Neural progenitor cell (in vitro differentiated cells): ENCODE results near the gene CENPL. TPM values are rescaled to one million over a fixed set of nuclear protein-coding genes. Genes with fewer than 3 reads are reported as not detected.

Experiments used
- DNase-seq: peaks from one replicate; pipeline ENCODE4 v3.0.0-alpha.2; 2016; ENCODE audit warnings: low spot score
- H2AFZ ChIP-seq: fragments of 200-600 bp; sonication (generic); replicated peaks from 2 replicates; pipeline ENCODE4 v1.6.1; 2016; ENCODE audit warnings: antibody characterized with exemption
- H3F3A ChIP-seq: fragments of 200-600 bp; sonication (generic); 2 replicates; pipeline ENCODE4 v1.6.1; 2016; ENCODE audit warnings: antibody characterized with exemption, low read depth
- H3K27ac ChIP-seq: fragments of 200-600 bp; sonication (generic); 2 replicates; pipeline ENCODE4 v1.5.1; 2016; ENCODE audit warnings: mild to moderate bottlenecking
- H3K27me3 ChIP-seq: fragments of 200-600 bp; sonication (generic); 2 replicates; pipeline ENCODE4 v1.6.1; 2016; ENCODE audit warnings: mild to moderate bottlenecking, moderate library complexity
- H3K36me3 ChIP-seq: fragments of 200-600 bp; sonication (generic); 2 replicates; pipeline ENCODE4 v1.5.1; 2016
- H3K4me1 ChIP-seq: fragments of 200-600 bp; sonication (generic); 2 replicates; pipeline ENCODE4 v1.6.1; 2016; ENCODE audit warnings: mixed run types
- H3K4me2 ChIP-seq: fragments of 200-600 bp; sonication (generic); 2 replicates; pipeline ENCODE4 v1.6.1; 2016
- H3K4me3 ChIP-seq: fragments of 200-600 bp; sonication (generic); 2 replicates; pipeline ENCODE4 v1.5.1; 2016
- H3K79me2 ChIP-seq: fragments of 200-600 bp; sonication (generic); 2 replicates; pipeline ENCODE4 v1.6.1; 2016; ENCODE audit warnings: low read depth
- H3K9ac ChIP-seq: fragments of 200-600 bp; sonication (generic); 2 replicates; pipeline ENCODE4 v1.6.1; 2016
- H3K9me3 ChIP-seq: fragments of 200-600 bp; sonication (generic); 2 replicates; pipeline ENCODE4 v1.5.1; 2016; ENCODE audit warnings: low read depth
- H4K20me1 ChIP-seq: fragments of 200-600 bp; sonication (generic); 2 replicates; pipeline ENCODE4 v1.6.1; 2016; ENCODE audit warnings: low read depth
- H3K27ac Mint-ChIP-seq: 3 replicates; pipeline ENCODE4 v1.8.0; 2021; ENCODE audit warnings: mixed read lengths
- H3K27me3 Mint-ChIP-seq: 2 replicates; pipeline ENCODE4 v1.8.0; 2022; ENCODE audit warnings: low read depth, mild to moderate bottlenecking, inconsistent platforms, moderate library complexity, mixed read lengths; ENCODE audit not compliant: insufficient read depth
- H3K36me3 Mint-ChIP-seq: 3 replicates; pipeline ENCODE4 v1.8.0; 2021; ENCODE audit warnings: mixed read lengths
- H3K4me1 Mint-ChIP-seq: 3 replicates; pipeline ENCODE4 v1.8.0; 2021; ENCODE audit warnings: mixed read lengths
- H3K4me3 Mint-ChIP-seq: 3 replicates; pipeline ENCODE4 v1.8.0; 2021; ENCODE audit warnings: mild to moderate bottlenecking, moderate library complexity, mixed read lengths
- H3K9me3 Mint-ChIP-seq: 3 replicates; pipeline ENCODE4 v1.8.0; 2020; ENCODE audit warnings: mixed read lengths
- CTCF ChIP-seq: fragments of 200-600 bp; sonication (generic); IDR thresholded peaks from 2 replicates; pipeline ENCODE4 v1.5.1; 2017; ENCODE audit warnings: antibody characterized with exemption, mild to moderate bottlenecking
- EZH2 ChIP-seq: fragments of 200-600 bp; sonication (generic); IDR thresholded peaks from 2 replicates; pipeline ENCODE4 v1.6.1; 2017; ENCODE audit warnings: antibody characterized with exemption, mild to moderate bottlenecking, moderate library complexity
- EZH2phosphoT487 ChIP-seq: fragments of 200-600 bp; sonication (generic); IDR thresholded peaks from 2 replicates; pipeline ENCODE4 v1.6.1; 2017; ENCODE audit warnings: antibody characterized with exemption
- small RNA-seq: library from RNA; depleted of rRNA; stranded (forward); fragments of <200 nt; gene quantifications from one replicate; pipeline ENCODE3, GENCODE V24; 2015
- total RNA-seq: library from RNA; depleted of rRNA; stranded (reverse); fragments of >200 nt; gene quantifications from 2 replicates; pipeline ENCODE4 v1.2.3, GENCODE V29; 2015; ENCODE audit warnings: low replicate concordance

The CENPL gene
- total RNA-seq, 1 donor from 2014 or later, result 33.4 TPM

GRCh38 chr1:173758980-173759379 lies 65.7 kb downstream of the CENPL start:
- peaks cover 64% of the 10 kb centered on the region for H3K36me3 Mint-ChIP-seq
- H3K4me1 Mint-ChIP-seq, result no peaks in the 10 kb centered on the region
- no peak overlapping the region for H3K27ac Mint-ChIP-seq

GRCh38 chr1:173758110-173758509 lies 66.6 kb downstream of the CENPL start:
- H3K4me3 ChIP-seq, result no peak overlapping the region
- H3K4me1 ChIP-seq, result no peaks in the 10 kb centered on the region
- H3F3A ChIP-seq, result no peaks in the 10 kb centered on the region
- H3K27me3 Mint-ChIP-seq, result no peaks in the 10 kb centered on the region
- H3K4me1 Mint-ChIP-seq, result no peaks in the 10 kb centered on the region
- H3K36me3 Mint-ChIP-seq, result peaks cover 59% of the 10 kb centered on the region
- H3K4me3 Mint-ChIP-seq, result no peak overlapping the region
- no peaks in the 10 kb centered on the region for H4K20me1 ChIP-seq
- no peaks in the 10 kb centered on the region for H3K79me2 ChIP-seq
- no peak overlapping the region for H3K4me2 ChIP-seq
- H3K9me3 ChIP-seq, result no peaks in the 10 kb centered on the region
- no peak overlapping the region for H3K27ac ChIP-seq
- H3K36me3 ChIP-seq, result peaks cover 12% of the 10 kb centered on the region
- no peaks in the 10 kb centered on the region for H3K27me3 ChIP-seq
- TF ChIP-seq CTCF (no peak), EZH2phosphoT487 (no peak), EZH2 (no peak)
- no peak overlapping the region for H2AFZ ChIP-seq
- peaks cover 20% of the 10 kb centered on the region for H3K9me3 Mint-ChIP-seq
- H3K27ac Mint-ChIP-seq, result no peak overlapping the region
- H3K9ac ChIP-seq, result no peak overlapping the region
- no peak for DNase-seq

More at GRCh38 chr1:173758980-173759379, 65.7 kb downstream of the CENPL start:
- Histone ChIP-seq H3K27me3 (no peaks in the 10 kb centered on the region), H3K36me3 (peaks cover 12% of the 10 kb centered on the region), H2AFZ (no peak overlapping the region), H3K4me1 (no peaks in the 10 kb centered on the region), H3K4me3 (no peak overlapping the region), H3K79me2 (no peaks in the 10 kb centered on the region), H3K9me3 (no peaks in the 10 kb centered on the region), H3K9ac (no peak overlapping the region), H3F3A (no peaks in the 10 kb centered on the region), H3K27ac (no peak overlapping the region), H4K20me1 (no peaks in the 10 kb centered on the region), H3K4me2 (no peak overlapping the region)
- Mint-ChIP-seq H3K9me3 (peaks cover 29% of the 10 kb centered on the region), H3K27me3 (no peaks in the 10 kb centered on the region), H3K4me3 (no peak overlapping the region)
- TF ChIP-seq EZH2phosphoT487 (no peak), CTCF (no peak), EZH2 (no peak)
- DNase-seq, result no peak

- Mint-ChIP-seq H3K27me3 (no peaks in the 10 kb centered on the region), H3K9me3 (peaks cover 16% of the 10 kb centered on the region), H3K4me1 (no peaks in the 10 kb centered on the region), H3K27ac (no peak overlapping the region), H3K4me3 (no peak overlapping the region), H3K36me3 (peaks cover 55% of the 10 kb centered on the region)
- no peak overlapping the region for H2AFZ ChIP-seq
- H3K27me3 ChIP-seq, result no peaks in the 10 kb centered on the region
- H3K9me3 ChIP-seq, result no peaks in the 10 kb centered on the region
- H3K27ac ChIP-seq, result no peak overlapping the region
- no peaks in the 10 kb centered on the region for H3K4me1 ChIP-seq
- H3K36me3 ChIP-seq, result peaks cover 12% of the 10 kb centered on the region
- no peak for DNase-seq
- H3K4me2 ChIP-seq, result no peak overlapping the region
- no peak overlapping the region for H3K9ac ChIP-seq
- no peak overlapping the region for H3K4me3 ChIP-seq
- no peaks in the 10 kb centered on the region for H4K20me1 ChIP-seq
- no peaks in the 10 kb centered on the region for H3F3A ChIP-seq
- H3K79me2 ChIP-seq, result no peaks in the 10 kb centered on the region
- TF ChIP-seq EZH2, result no peak
Observed at GRCh38 chr1:173757666-173758065, 67.0 kb downstream of the CENPL start.

GRCh38 chr1:173753830-173754229 lies 70.9 kb downstream of the CENPL start:
- Mint-ChIP-seq H3K36me3 (peaks cover 27% of the 10 kb centered on the region), H3K9me3 (no peaks in the 10 kb centered on the region), H3K27me3 (no peaks in the 10 kb centered on the region), H3K4me1 (no peaks in the 10 kb centered on the region), H3K27ac (no peak overlapping the region), H3K4me3 (no peak overlapping the region)
- no peaks in the 10 kb centered on the region for H3K4me1 ChIP-seq
- no peaks in the 10 kb centered on the region for H3K9me3 ChIP-seq
- H3K27ac ChIP-seq, result no peak overlapping the region
- no peaks in the 10 kb centered on the region for H3K79me2 ChIP-seq
- H4K20me1 ChIP-seq, result no peaks in the 10 kb centered on the region
- no peak overlapping the region for H3K4me3 ChIP-seq
- TF ChIP-seq CTCF (no peak), EZH2 (no peak), EZH2phosphoT487 (no peak)
- H3K9ac ChIP-seq, result no peak overlapping the region
- DNase-seq, result no peak
- H3K36me3 ChIP-seq, result peaks cover 6% of the 10 kb centered on the region
- no peaks in the 10 kb centered on the region for H3F3A ChIP-seq
- no peak overlapping the region for H2AFZ ChIP-seq
- no peak overlapping the region for H3K4me2 ChIP-seq
- H3K27me3 ChIP-seq, result no peaks in the 10 kb centered on the region

Small RNA genes within 50 kb of the gene (small RNA-seq; reads per million reads assigned to genes)
- gene RF00019, result not detected

Other genes with a start within 250 kb of the CENPL start
- not detected in 2 replicates for gene SLC9C2, start 221.8 kb downstream of the CENPL start, total RNA-seq
- gene TEX50, start 189.5 kb downstream of the CENPL start, total RNA-seq, result not detected in 2 replicates
- gene ANKRD45, start 155.0 kb downstream of the CENPL start, total RNA-seq, result 1.5 and 2.3 TPM in 2 replicates
- gene KLHL20, start 109.9 kb downstream of the CENPL start, total RNA-seq, result 27.0 and 30.4 TPM in 2 replicates
- 35.7 and 56.0 TPM in 2 replicates for gene DARS2, start 210 bp downstream of the CENPL start, total RNA-seq
- gene GAS5, start 43.1 kb upstream of the CENPL start, total RNA-seq, result 585 and 950 TPM in 2 replicates
- gene ZBTB37, start 43.5 kb upstream of the CENPL start, total RNA-seq, result 13.9 and 19.4 TPM in 2 replicates
- not detected in 2 replicates for gene SERPINC1, start 92.4 kb upstream of the CENPL start, total RNA-seq
- 32.4 and 32.8 TPM in 2 replicates for gene RC3H1, start 197.5 kb upstream of the CENPL start, total RNA-seq